GM19395 (cell line): ENCODE data around the gene CXCR2.
"Not testable (repeated sequence)": the region's sequence is repeated elsewhere in the genome, so short reads cannot be mapped to it uniquely, and the experiment has no call there.

Experiments
- ATAC-seq: cut with Tn5 transposase; IDR thresholded peaks from one replicate; pipeline ENCODE4 v1.9.1; 2021; ENCODE audit warnings: mild to moderate bottlenecking, moderate library complexity; ENCODE audit not compliant: unreplicated experiment

The CXCR2 gene

DNA sequence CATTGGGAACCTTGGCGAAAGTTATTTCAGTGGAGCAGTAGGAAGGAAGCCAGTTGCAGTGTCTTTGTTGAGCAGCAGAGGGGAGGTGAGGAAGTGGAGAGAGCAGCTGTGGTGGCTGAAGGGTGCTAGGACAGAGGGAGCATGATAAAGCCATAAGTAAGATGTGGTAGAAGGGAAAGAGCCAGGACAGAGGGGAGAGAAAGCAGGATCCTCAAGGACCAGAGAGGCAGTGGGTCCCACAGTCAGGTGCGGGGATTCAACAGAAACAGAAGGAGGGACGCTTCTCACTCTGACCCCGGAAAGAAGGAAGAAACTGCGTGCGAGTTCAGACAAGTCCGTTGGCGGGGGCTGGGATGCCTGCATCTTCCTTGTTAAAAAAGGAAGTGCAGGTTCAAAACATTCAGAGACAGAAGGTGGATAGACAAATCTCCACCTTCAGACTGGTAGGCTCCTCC lies at the start of gene CXCR2:
Gene CXCR2 (plus strand): TSS at position 403 of the 455 bp plus-strand sequence. CDS start 8,774 bp downstream, outside the sequence.
- no peak for ATAC-seq

DNA sequence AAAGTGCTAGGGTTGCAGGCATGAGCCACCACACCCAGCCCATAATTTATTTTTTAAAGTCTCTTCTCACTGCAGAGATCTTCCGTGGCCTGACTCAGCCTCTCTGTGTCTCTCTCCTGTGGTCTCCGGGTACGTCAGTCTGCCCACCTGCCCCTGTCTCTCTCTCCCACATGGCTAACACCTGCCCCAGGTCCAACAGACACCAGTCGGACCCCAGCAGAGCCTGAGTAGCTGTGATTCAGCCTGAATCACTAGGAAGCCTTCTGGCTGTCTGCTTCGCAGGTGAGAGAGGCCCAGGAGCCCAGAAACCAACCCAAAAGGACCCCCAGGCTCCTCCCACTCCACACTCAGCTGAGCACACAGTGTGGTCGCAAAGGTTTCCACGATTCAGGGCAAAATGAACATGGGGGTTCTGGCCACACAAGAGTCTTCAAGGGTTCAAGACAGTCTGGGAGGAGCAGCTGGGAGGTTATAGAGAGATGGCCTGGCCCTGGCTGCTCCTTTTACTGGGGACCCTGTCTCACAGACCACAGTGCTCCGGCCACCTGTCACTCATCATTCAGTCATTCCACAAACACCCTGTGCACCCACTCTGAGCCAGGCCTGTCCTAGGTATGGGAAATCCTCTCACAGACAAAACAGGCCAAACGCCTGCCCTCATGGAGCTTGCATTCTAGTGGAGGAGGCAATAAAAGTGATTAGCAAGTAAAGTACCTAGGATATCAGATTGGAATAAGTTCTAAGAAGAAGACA lies 48.2 kb upstream of the CXCR2 start:
- ATAC-seq, result no peak

DNA sequence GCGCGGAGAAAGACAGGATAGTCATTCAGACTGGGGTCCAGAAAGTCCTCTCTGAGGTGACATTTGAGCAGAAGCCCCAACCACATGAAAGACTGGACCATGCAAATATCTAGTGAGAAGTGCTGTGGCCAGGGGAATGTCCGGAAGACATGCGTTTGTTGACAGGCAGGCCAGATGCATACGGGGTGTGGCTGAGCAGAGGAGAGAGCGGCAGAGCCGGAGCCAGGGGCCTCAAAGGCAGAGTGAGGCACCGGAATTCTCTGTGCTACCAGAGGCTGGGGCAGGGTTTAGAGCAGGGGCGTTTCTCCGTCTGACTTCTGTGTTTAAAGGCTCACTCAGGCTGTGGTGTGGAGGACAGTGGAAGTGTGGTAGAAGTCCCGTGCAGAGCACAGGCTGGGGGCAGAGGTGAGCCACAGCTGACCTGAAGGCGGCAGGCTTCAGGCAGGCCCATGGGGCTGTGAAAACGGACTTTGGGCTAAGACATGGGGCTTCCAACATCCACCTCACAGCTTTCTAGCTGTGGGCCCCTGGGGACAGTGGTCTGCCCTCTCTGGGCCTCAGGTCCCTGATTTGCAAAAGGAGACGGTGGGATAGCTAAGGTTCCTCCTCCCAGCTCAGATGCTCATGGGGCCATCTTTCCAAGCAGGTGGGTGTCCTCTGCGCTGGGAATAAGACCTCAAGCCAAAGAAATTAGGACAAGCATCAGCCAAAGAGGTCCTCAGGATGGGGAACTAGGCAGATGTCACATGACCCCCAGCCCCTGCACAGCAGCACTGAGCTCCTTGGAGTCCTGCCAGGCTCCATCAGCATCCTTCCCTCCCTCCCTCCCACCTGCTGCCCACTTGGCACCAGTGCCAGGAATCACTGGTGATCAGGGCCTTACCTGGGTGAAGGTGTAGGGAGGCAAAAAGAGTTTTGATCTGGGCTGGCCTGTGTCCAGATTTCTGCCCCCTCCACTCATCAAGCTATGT lies 45.6 kb upstream of the CXCR2 start:
- ATAC-seq, result no peak

DNA sequence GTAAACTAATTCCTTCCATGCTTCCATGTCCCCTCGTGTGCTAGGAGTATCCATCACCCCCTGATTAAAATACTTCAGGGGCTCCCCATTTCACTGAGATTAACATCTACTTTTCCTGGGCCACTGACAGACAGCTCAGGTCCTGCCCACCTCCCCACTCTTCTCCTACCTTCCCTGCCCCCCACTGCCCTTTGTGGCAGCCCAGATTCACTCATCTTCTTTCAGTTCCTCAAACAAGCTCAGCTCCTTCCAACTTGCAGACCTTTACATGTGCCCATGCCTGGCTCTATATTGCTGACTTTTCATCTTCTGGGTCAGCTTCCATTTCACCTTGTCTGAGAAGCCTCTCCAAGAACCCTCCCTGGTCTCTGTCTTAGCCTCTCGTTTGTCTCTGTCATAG lies 44.8 kb upstream of the CXCR2 start:
- peak; percentile 97 for ATAC-seq

DNA sequence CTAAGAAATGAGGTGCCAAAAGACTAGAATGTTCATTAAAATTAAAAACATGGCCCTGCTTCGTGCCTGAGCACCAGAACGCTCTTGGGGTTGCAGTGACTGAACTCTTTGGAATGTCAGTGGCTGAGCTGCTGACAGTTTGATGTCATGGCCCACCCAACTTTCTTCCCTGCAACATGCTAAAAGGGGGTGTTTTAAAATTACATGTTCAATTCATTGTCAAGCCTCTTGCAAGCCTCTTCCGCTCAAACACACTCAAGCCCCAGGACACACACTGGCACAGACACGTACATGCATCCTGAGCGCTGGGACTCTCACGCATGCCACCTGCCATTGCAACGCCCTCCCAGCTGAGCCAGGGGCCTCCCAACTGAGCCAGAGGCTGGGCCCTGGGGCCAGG lies 44.1 kb upstream of the CXCR2 start:
- no peak for ATAC-seq

DNA sequence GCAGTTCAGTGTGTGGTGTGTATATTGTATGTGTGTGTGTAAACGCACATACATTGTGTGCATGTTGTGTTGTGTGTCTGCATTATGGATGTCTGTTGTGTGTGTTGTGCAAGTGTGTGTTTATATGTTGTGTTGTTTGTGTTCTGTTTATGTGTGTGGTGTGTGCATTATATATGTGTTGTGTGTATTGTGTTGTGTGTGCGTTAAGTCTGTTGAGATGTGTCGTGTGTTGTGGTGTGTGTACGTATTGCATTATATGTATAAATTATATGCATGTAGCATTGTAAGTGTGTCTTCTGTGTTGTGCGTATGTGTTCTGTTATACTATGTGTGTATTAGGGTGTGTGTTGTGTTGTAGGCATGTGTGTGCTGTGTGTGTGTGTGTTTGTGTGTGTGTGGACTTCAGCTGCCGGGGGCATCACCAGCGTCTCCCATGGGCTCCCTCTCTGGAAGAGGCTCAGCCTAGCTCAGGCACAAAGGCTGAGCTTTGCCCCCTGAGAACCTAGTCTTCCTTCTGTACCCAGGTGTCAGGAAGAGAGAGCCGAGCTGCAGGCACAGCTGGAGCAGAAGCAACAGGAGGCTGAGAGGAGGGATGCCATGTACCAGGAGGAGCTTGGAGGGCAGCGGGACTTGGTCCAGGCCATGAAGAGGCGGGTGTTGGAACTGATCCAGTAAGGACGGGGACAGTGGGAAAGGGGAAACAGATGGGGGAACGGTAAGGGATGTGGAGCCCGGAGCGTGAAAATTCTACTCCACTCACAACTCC lies 43.1 kb upstream of the CXCR2 start:
- ATAC-seq, result no peak

DNA sequence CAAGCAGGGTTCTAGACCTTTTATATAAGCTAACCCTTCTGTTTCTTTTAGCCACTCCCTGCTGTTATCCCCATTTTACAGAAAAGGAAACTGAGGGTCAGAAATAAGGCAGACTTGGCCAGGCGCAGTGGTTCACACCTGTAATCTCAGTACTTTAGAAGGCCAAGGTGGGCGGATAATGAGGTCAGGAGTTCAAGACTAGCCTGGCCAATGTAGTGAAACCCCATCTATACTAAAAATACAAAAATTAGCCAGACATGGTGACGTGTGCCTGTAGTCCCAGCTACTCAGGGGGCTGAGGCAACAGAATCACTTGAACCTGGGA lies 42.5 kb upstream of the CXCR2 start:
- no peak for ATAC-seq

DNA sequence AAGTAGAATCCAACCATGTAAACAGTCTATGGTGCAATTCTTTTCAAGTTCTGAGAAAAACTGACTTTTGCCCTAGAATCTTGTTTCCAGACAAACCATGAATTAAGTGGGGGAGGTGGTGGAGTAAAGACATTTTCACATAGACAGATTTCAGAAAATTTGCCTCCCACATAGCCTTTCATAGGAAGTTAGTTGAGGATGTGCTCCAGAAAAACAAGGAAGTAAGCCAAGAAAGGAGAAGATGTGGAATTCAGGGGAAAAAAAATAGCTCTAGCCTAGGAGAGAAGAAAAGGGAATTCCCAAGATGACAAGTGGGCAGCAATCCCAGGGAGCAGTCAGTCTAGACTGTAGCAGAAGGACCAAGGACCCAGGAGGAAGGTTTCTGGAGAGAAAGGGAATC lies 39.4 kb upstream of the CXCR2 start:
- no peak for ATAC-seq

DNA sequence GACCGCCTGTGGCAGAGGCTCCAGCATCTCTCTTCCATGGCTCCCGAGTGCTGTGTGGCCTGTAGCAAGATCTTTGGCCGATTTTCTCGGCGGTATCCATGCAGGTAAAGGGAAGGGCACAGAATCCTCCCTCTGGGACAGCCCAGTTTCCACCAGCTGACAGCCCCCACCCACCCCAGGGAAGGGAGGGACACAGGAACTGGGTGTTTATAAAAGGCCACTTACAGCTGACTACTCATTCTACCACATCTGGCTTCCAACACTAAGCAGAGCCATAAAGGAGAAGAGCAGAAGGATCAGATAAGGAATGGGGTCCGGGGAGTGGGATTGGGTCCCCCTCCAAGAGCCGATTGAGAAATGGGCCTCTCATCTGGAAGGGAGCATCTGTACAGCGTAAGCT lies 36.6 kb upstream of the CXCR2 start:
- ATAC-seq, result no peak

DNA sequence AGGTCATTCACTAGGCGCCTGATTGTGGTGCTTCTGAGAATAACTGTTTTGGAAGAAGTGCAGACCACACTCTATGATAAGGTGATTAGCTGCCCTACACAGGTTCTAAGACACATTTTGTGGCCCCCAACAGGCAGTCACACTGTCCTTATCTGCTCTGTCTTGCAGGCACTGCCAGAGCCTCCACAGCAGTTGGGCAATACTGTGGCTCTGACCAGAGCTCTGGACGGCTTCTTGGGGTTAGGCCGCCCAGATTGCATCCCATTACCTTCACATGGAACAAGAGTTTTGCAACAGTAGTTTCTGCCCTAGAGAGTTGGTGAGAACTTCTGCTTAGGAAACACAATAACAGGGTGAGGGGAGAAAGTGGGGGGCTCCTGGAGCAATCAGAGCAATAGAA lies 34.1 kb upstream of the CXCR2 start:
- ATAC-seq, result no peak

DNA sequence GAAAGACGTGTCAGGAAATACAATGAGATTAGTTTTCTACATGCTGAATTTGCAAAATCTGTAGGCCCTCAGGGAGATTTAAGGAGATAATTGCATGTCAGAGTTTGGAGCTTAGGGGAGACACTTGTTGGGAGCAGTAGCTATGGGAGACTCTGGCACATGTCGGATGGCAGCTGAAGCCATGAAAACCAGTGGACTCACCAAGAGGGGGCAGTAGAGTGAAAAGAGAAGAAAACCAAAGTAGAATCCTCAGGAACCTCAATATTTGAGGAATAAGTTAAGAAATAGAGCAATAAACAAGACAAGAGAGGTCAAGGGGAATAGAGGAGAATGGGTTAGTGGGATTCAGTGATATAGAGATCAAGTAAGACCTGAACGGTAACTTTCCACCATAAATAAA lies 31.9 kb upstream of the CXCR2 start:
- ATAC-seq, result no peak

DNA sequence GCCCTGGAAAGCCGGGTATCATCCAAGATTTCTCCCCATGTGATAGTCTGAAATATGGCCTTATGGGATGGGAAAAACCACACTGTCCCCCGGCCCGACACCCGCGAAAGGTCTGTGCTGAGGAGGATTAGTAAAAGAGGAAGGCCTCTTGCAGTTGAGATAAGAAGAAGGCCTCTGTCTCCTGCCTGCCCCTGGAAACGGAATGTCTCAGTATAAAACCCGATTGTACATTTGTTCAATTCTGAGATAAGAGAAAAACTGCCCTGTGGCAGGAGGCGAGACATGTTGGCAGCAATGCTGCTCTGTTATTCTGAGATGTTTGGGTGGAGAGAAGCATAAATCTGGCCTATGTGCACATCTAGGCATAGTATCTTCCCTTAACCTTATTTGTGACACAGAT lies 30.0 kb upstream of the CXCR2 start:
- no peak for ATAC-seq

DNA sequence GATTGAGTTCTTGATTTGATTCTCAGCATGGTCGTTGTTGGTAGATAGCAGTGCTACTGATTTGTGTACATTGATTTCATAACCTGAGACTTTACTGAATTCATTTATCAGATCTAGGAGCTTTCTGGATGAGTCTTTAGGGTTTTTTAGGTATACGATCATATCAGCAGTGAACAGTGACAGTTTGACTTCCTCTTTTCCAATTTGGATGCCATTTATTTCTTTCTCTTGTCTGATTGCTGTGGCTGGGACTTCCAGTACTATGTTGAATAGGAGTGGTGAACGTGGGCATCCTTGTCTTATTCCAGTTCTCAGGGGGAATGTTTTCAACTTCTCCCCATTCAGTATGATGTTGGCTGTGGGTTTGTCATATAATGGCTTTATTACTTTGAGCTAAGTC lies 27.9 kb upstream of the CXCR2 start:
- ATAC-seq, result no peak

DNA sequence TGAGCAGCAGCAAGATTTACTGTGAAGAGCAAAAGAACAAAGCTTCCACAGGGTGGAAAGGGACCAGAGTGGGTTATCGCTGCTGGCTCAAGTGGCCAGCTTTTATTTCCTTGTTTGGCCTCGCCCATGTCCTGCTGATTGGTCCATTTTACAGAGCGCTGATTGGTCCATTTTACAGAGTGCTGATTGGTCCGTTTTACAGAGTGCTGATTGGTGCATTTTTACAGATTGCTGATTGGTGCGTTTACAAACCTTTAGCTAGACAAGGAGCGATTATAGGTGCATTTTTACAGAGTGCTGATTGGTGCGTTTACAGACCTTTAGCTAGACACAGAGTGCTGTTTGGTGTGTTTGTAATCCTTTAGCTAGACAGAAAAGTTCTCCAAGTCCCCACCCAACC lies 17.0 kb upstream of the CXCR2 start:
- ATAC-seq, result not testable (repeated sequence)

DNA sequence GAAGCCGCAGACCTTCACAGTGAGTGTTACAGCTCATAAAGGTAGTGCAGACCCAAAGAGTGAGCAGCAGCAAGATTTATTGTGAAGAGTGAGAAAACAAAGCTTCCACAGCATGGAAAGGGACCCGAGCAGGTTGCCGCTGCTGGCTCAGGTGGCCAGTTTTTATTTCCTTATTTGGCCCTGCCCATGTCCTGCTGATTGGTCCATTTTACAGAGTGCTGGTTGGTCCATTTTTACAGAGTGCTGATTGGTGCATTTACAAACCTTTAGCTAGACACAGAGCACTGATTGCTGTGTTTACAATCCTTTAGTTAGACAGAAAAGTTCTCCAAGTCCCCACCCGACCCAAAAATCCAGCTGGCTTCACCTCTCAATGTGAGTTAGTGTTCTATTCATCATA lies 4.0 kb upstream of the CXCR2 start:
- not testable (repeated sequence) for ATAC-seq

DNA sequence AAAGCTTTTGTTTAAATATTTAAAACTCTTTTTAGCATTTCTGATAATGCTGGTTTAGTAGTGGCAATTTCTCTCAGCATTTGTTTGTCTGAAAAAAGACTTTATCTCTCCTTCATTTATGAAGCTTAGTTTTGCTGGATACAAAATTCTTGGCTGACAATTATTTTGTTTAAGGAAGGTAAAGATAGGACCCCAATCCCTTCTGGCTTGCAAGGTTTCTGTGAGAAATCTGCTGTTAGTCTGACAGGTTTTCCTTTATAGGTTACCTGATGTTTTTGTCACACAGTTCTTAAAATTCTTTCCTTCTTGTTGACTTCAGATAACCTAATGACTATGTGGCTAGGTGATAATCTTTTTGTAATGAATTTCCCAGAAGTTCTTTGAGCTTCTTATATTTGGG lies 3.5 kb upstream of the CXCR2 start:
- not testable (repeated sequence) for ATAC-seq

DNA sequence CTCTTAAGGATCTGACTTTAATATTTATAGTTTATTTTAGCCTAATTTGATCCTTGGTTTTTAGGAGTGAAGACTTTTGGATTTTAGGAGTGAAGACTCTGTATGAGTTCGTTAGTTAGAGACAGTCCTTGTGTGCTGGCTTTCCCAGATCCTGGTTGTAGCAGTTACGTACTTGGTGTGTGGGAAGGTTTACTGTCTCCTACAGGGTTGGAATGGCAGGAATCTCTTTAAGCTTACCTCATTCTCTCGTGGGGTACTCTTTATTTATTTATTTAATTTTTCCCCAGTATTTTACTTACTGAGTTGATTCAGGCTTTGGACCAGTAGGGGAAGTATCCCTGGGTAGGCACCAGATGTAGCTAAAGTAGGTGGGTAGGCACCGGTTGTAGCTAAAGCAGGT lies 1.8 kb upstream of the CXCR2 start:
- no peak for ATAC-seq

DNA sequence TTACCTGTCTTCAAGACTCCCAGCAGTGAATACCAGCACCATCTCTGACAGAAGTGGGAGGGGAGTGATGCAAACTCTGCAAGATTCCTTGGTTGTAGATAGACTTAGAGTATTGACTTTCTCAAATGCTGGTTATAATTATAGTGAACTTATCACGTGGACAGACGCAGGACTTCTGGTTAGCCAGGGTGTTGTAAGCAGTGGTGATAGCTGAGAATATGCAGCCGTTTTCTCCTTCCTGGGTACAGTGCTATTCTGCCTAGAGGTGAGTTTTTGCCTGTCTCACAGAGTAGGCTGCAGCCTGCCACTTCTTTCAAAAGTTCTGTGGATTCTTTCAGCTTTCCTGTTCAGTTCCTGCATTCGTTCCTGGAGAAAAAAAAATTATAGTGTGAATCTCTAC lies 733 bp upstream of the CXCR2 start:
- no peak for ATAC-seq

DNA sequence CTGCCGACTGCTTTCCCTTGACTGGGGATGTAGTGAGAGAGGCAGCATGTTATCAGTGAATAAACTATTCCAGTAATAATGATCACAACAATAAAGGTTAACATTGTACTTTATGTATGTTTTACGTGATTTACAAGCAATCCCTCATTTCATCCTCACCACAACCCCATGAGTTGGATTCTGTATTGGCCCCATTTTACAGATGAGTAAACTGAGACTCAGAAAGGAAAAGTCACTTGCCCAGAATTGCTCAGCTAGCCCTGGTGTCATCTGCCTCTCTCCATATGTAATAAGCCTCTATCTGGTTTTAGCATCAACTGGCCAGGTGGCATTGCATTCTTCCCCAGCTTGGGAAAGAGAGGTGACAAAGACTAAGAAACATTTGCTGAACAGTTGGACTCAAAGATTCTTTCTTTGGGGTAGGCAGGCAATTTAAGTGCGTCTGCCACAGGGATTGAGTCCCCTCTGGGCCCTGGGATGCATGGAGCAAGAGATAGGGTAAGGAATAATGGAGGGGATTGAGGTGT lies 2.2 kb downstream of the CXCR2 start:
- ATAC-seq, result no peak

DNA sequence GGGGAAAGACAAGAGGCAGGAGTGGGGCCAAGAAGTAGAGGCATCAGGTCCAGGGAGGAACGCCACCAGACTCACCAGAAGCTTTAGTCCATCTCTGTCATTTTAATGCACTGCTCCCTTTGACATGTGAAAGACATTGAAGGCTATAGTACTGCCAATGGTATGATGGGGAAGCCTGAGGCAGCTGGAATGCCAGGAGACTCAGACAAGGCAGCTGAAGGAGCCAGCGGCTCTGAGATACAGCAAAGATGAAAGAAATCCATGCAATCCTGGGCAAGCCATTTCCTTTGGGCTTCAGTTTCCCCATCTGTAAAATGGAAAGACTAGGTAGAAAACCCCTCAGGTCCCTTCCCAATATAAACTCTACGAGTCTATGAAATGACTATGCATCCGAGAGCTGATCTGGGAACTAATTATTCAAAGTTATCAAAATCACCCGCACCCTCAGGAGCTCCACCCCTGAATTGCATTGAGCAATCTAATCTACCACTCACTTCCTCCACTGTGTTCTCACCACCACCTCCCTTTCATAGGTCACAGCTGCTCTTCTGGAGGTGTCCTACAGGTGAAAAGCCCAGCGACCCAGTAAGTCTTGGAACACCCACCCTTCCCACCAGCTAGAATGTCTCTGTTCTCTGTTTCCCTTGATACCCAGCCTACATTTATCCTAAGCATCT lies 3.1 kb downstream of the CXCR2 start:
- no peak for ATAC-seq
